ENCODE data around the gene PRDX2. TPM values are rescaled to one million over a fixed set of nuclear protein-coding genes. Genes with fewer than 3 reads are reported as not detected.
"Not testable (repeated sequence)": the region's sequence is repeated elsewhere in the genome, so short reads cannot be mapped to it uniquely, and the experiment has no call there.

PRDX2 gene
- total RNA-seq, 1 donor from 2014 or later: 166 TPM

DNA sequence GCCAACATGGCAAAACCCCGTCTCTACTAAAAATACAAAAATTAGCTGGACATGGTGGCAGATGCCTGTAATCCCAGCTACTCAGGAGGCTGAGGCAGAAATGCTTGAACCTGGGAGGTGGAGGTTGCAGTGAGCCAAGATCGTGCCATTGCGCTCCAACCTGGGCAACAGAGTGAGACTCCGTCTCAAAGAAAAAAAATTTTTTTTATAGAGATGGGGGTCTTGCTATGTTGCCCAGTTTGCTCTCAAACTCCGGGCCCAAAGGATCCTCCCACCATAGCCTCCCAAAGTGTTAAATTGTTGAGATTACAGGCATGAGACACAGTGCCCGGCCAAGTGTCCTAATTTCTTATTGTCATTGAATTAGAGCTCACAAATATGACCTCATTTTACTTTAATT, 15.6 kb upstream of the PRDX2 start:
- H3K36me3 ChIP-seq (ENCODE audit: insufficient read depth, low read length); DNase-seq (ENCODE audit: low read depth); H3K27me3 ChIP-seq (ENCODE audit: insufficient read depth, low read length); H4K20me1 ChIP-seq (ENCODE audit: insufficient read depth, low read length); H3K4me2 ChIP-seq (ENCODE audit: low read length); H3K79me2 ChIP-seq (ENCODE audit: insufficient read depth, low read length); H3K9me3 ChIP-seq (ENCODE audit: insufficient read depth, low read depth, low read length); FAIRE-seq; H2AFZ ChIP-seq (ENCODE audit: low read depth, low read length); H3K27ac ChIP-seq (ENCODE audit: low read depth, low read length); H3K4me1 Mint-ChIP-seq (ENCODE audit: low read depth, unreplicated experiment); H3K9me3 Mint-ChIP-seq (ENCODE audit: unreplicated experiment); H3K4me1 ChIP-seq (ENCODE audit: insufficient read depth, low read length); H3K4me3 ChIP-seq (ENCODE audit: insufficient read depth, low read depth, low read length); H3K27me3 Mint-ChIP-seq (ENCODE audit: low read depth, unreplicated experiment); H3K4me3 Mint-ChIP-seq (ENCODE audit: unreplicated experiment); H3K9ac ChIP-seq (ENCODE audit: low read length); H3K36me3 Mint-ChIP-seq (ENCODE audit: low read depth, unreplicated experiment): not testable (repeated sequence)
- peak overlapping the region; percentile 50 for H3K27ac Mint-ChIP-seq (ENCODE audit: unreplicated experiment)

DNA sequence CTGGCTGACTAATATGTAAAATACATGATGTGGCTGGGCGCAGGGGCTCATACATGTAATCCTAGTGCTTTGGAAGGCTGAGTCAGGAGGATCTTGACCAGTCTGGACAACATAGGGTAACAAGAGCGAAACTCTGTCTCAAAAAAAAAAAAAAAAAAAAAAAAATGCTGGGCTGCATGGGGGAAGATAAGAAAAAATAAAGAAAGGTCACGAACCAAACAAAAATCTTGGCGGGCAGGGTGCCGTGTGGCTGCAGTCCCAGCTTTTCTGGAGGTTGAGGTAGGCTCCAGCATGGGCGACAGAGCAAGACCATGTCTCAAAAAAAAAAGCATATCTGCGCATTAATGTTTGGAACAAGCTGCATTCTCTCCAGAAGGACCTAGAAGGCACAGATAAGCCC, 13.5 kb upstream of the PRDX2 start:
- Mint-ChIP-seq H3K9me3 (ENCODE audit: unreplicated experiment) (no peaks in the 10 kb centered on the region), H3K27me3 (ENCODE audit: low read depth, unreplicated experiment) (peaks cover 1% of the 10 kb centered on the region), H3K27ac (ENCODE audit: unreplicated experiment) (no peak overlapping the region), H3K4me3 (ENCODE audit: unreplicated experiment) (no peak overlapping the region), H3K4me1 (ENCODE audit: low read depth, unreplicated experiment) (no peaks in the 10 kb centered on the region), H3K36me3 (ENCODE audit: low read depth, unreplicated experiment) (peaks cover 2% of the 10 kb centered on the region)
- Histone ChIP-seq H3K9me3 (ENCODE audit: insufficient read depth, low read depth, low read length) (no peaks in the 10 kb centered on the region), H3K36me3 (ENCODE audit: insufficient read depth, low read length) (no peaks in the 10 kb centered on the region), H3K79me2 (ENCODE audit: insufficient read depth, low read length) (no peaks in the 10 kb centered on the region), H3K4me1 (ENCODE audit: insufficient read depth, low read length) (no peaks in the 10 kb centered on the region), H4K20me1 (ENCODE audit: insufficient read depth, low read length) (no peaks in the 10 kb centered on the region), H3K9ac (ENCODE audit: low read length) (no peak overlapping the region), H3K4me3 (ENCODE audit: insufficient read depth, low read depth, low read length) (no peak overlapping the region), H3K4me2 (ENCODE audit: low read length) (no peak overlapping the region), H3K27ac (ENCODE audit: low read depth, low read length) (no peak overlapping the region), H2AFZ (ENCODE audit: low read depth, low read length) (no peak overlapping the region), H3K27me3 (ENCODE audit: insufficient read depth, low read length) (no peaks in the 10 kb centered on the region)
- FAIRE-seq (no peak), DNase-seq (ENCODE audit: low read depth) (no peak)
- TF ChIP-seq, protein P1, sequence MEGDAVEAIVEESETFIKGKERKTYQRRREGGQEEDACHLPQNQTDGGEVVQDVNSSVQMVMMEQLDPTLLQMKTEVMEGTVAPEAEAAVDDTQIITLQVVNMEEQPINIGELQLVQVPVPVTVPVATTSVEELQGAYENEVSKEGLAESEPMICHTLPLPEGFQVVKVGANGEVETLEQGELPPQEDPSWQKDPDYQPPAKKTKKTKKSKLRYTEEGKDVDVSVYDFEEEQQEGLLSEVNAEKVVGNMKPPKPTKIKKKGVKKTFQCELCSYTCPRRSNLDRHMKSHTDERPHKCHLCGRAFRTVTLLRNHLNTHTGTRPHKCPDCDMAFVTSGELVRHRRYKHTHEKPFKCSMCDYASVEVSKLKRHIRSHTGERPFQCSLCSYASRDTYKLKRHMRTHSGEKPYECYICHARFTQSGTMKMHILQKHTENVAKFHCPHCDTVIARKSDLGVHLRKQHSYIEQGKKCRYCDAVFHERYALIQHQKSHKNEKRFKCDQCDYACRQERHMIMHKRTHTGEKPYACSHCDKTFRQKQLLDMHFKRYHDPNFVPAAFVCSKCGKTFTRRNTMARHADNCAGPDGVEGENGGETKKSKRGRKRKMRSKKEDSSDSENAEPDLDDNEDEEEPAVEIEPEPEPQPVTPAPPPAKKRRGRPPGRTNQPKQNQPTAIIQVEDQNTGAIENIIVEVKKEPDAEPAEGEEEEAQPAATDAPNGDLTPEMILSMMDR (IDR thresholded peaks at IDR 0.05; ENCODE audit: insufficient read depth, low read depth, low read length): no peak
- TF ChIP-seq EZH2 (IDR thresholded peaks at IDR 0.05; ENCODE audit: insufficient read depth, low read length): no peak

DNA sequence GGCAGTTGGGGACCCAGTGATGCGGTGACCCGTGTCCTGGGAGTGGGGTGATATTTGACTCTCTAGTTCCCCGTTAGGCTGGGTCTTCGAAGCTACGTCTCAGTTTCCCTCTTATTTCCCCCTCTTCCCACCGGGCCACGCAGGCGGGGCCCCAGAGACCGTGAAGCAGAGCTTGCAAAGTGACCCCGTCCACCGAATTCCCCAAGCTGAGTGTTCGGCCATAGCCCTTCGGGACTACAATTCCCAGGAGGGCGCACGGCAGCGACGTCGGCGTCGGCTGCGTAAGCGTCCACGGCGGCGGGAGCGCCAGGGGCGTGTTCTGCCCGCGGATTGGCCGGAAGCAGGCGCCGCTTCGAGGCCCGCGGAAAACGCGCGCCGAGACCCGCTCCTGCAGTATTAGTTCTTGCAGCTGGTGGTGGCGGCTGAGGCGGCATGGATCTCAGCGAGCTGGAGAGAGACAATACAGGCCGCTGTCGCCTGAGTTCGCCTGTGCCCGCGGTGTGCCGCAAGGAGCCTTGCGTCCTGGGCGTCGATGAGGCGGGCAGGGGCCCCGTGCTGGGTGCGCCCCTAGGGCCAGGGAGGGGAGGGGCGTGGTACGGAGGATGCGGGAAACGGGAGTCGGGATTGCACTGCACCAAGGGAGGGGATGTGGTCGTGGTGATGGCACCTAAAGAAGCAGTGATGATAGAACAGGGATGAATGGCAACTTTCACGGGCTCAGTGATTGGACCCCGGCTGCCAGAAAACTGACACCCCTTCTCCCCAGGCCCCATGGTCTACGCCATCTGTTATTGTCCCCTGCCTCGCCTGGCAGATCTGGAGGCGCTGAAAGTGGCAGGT, 4.9 kb upstream of the PRDX2 start, which contains the start of gene RNASEH2A:
Gene RNASEH2A (plus strand): TSS at position 343 of the 840 bp plus-strand sequence. CDS start 90 bp downstream, at position 433.
- Mint-ChIP-seq H3K27me3 (ENCODE audit: low read depth, unreplicated experiment) (peaks cover 7% of the 10 kb centered on the region), H3K4me1 (ENCODE audit: low read depth, unreplicated experiment) (no peaks in the 10 kb centered on the region), H3K9me3 (ENCODE audit: unreplicated experiment) (no peaks in the 10 kb centered on the region), H3K36me3 (ENCODE audit: low read depth, unreplicated experiment) (no peaks in the 10 kb centered on the region), H3K27ac (ENCODE audit: unreplicated experiment) (peak within 1 kb of the TSS; percentile 92), H3K4me3 (ENCODE audit: unreplicated experiment) (peak within 1 kb of the TSS; percentile 90)
- H3K9me3 ChIP-seq (ENCODE audit: insufficient read depth, low read depth, low read length): no peaks in the 10 kb centered on the region
- H3K4me3 ChIP-seq (ENCODE audit: insufficient read depth, low read depth, low read length): peak within 1 kb of the TSS; percentile 75
- peaks cover 21% of the 10 kb centered on the region for H3K4me1 ChIP-seq (ENCODE audit: insufficient read depth, low read length)
- H3K4me2 ChIP-seq (ENCODE audit: low read length): peak within 1 kb of the TSS; percentile 97
- H3K79me2 ChIP-seq (ENCODE audit: insufficient read depth, low read length): peaks cover 10% of the 10 kb centered on the region
- peak within 1 kb of the TSS; percentile 98 for H2AFZ ChIP-seq (ENCODE audit: low read depth, low read length)
- FAIRE-seq (no peak), DNase-seq (ENCODE audit: low read depth) (peak; percentile 80)
- no peaks in the 10 kb centered on the region for H3K36me3 ChIP-seq (ENCODE audit: insufficient read depth, low read length)
- peak within 1 kb of the TSS; percentile 34 for H3K27ac ChIP-seq (ENCODE audit: low read depth, low read length)
- H3K27me3 ChIP-seq (ENCODE audit: insufficient read depth, low read length): no peaks in the 10 kb centered on the region
- H4K20me1 ChIP-seq (ENCODE audit: insufficient read depth, low read length): no peaks in the 10 kb centered on the region
- no peak for TF ChIP-seq EZH2 (IDR thresholded peaks at IDR 0.05; ENCODE audit: insufficient read depth, low read length)
- TF ChIP-seq, protein P1 (IDR thresholded peaks at IDR 0.05; ENCODE audit: insufficient read depth, low read depth, low read length): no peak
- H3K9ac ChIP-seq (ENCODE audit: low read length): peak within 1 kb of the TSS; percentile 78

Data from astrocyte (in vitro differentiated cells and primary cell).